Cardiac muscle cell (in vitro differentiated cells and primary cell): ENCODE results near the gene SYT7. TPM values are rescaled to one million over a fixed set of nuclear protein-coding genes. Genes with fewer than 3 reads are reported as not detected.

Experiments used
- DNase-seq, 2 donors: peaks; one replicate each; pipeline versions ENCODE4 v3.0.0 to v3.0.0-alpha.2; 2010 to 2017; ENCODE audit warnings: low read depth in 1 of 2, low spot score in 1 of 2
- H3K27ac ChIP-seq: fragments of 200-600 bp; sonication (generic); 2 replicates; pipeline ENCODE4 v1.5.1; 2016
- H3K27me3 ChIP-seq: fragments of 200-600 bp; sonication (generic); 2 replicates; pipeline ENCODE4 v1.6.0; 2016; ENCODE audit warnings: control low read depth
- H3K36me3 ChIP-seq: fragments of 200-600 bp; sonication (generic); 2 replicates; pipeline ENCODE4 v1.5.1; 2016; ENCODE audit warnings: control low read depth
- H3K4me1 ChIP-seq: fragments of 200-600 bp; sonication (generic); 2 replicates; pipeline ENCODE4 v1.8.1; 2017; ENCODE audit warnings: low read depth, mild to moderate bottlenecking, mixed run types
- H3K4me3 ChIP-seq: fragments of 200-600 bp; sonication (generic); 2 replicates; pipeline ENCODE4 v1.5.1; 2016; ENCODE audit warnings: mild to moderate bottlenecking
- H3K9me3 ChIP-seq: fragments of 200-600 bp; sonication (generic); 2 replicates; pipeline ENCODE4 v1.5.1; 2017; ENCODE audit warnings: low read depth, mild to moderate bottlenecking, control low read depth
- CTCF ChIP-seq: IDR thresholded peaks from 2 replicates; pipeline ENCODE4 v1.5.1; 2012; ENCODE audit warnings: low read depth, mild to moderate bottlenecking, low read length
- polyA plus RNA-seq: library from polyadenylated mRNA; unstranded; fragments of >200 nt; fragmentation: Nextera tagmentation; extraction: Ambion mirVana; gene quantifications from 2 replicates; pipeline ENCODE4 v1.2.1, GENCODE V29; 2016
- total RNA-seq: library from RNA; depleted of rRNA; stranded (reverse); fragments of >200 nt; gene quantifications from 2 replicates; pipeline ENCODE4 v1.2.3, GENCODE V29; 2016

SYT7 gene
- total and polyA plus RNA-seq, 2 experiments from 2014 or later, result 6.3 to 12.1 TPM

- H3K4me3 ChIP-seq, result no peak overlapping the region
- no peaks in the 10 kb centered on the region for H3K27me3 ChIP-seq
- DNase-seq, result no peak
- H3K4me1 ChIP-seq, result peaks cover 5% of the 10 kb centered on the region
- no peaks in the 10 kb centered on the region for H3K9me3 ChIP-seq
- no peak overlapping the region for H3K27ac ChIP-seq
- H3K36me3 ChIP-seq, result no peaks in the 10 kb centered on the region
- no peak for TF ChIP-seq CTCF
These were observed 105.4 kb downstream of the SYT7 start for GRCh38 chr11:61475433-61475832.

- no peaks in the 10 kb centered on the region for H3K27me3 ChIP-seq
- H3K9me3 ChIP-seq, result no peaks in the 10 kb centered on the region
- H3K4me1 ChIP-seq, result peaks cover 5% of the 10 kb centered on the region
- no peak for TF ChIP-seq CTCF
- DNase-seq, result peak in 1 of 2 donors; percentile 32
- H3K27ac ChIP-seq, result no peak overlapping the region
- H3K4me3 ChIP-seq, result no peak overlapping the region
- H3K36me3 ChIP-seq, result no peaks in the 10 kb centered on the region
These were observed 106.7 kb downstream of the SYT7 start for GRCh38 chr11:61474013-61474643.

GRCh38 chr11:61473370-61474012, 107.4 kb downstream of the SYT7 start:
- peak in 1 of 2 donors; percentile 32 for DNase-seq
- Histone ChIP-seq H3K27me3 (no peaks in the 10 kb centered on the region), H3K27ac (no peak overlapping the region), H3K4me3 (no peak overlapping the region), H3K36me3 (no peaks in the 10 kb centered on the region), H3K9me3 (no peaks in the 10 kb centered on the region), H3K4me1 (peaks cover 5% of the 10 kb centered on the region)
- no peak for TF ChIP-seq CTCF

- Histone ChIP-seq H3K9me3 (no peaks in the 10 kb centered on the region), H3K4me1 (peaks cover 2% of the 10 kb centered on the region), H3K27ac (no peak overlapping the region), H3K36me3 (no peaks in the 10 kb centered on the region), H3K4me3 (no peak overlapping the region), H3K27me3 (no peaks in the 10 kb centered on the region)
- TF ChIP-seq CTCF, result no peak
- DNase-seq, result peak in 1 of 2 donors; percentile 81
These were observed 108.0 kb downstream of the SYT7 start for GRCh38 chr11:61472868-61473267.

- no peaks in the 10 kb centered on the region for H3K36me3 ChIP-seq
- peak in 1 of 2 donors; percentile 46 for DNase-seq
These were observed 108.6 kb downstream of the SYT7 start for GRCh38 chr11:61472282-61472681.

More at GRCh38 chr11:61472282-61472681, 108.6 kb downstream of the SYT7 start:
- no peak for TF ChIP-seq CTCF
- Histone ChIP-seq H3K4me3 (no peak overlapping the region), H3K27me3 (no peaks in the 10 kb centered on the region), H3K27ac (no peak overlapping the region), H3K4me1 (no peaks in the 10 kb centered on the region), H3K9me3 (no peaks in the 10 kb centered on the region)
